ENCODE measurements around the gene P3H4.
A peak's percentile ranks its signal among the peaks of the same experiment; 100 is the strongest.
"Not testable (repeated sequence)": the region's sequence is repeated elsewhere in the genome, so short reads cannot be mapped to it uniquely, and the experiment has no call there.

The P3H4 gene, protein sequence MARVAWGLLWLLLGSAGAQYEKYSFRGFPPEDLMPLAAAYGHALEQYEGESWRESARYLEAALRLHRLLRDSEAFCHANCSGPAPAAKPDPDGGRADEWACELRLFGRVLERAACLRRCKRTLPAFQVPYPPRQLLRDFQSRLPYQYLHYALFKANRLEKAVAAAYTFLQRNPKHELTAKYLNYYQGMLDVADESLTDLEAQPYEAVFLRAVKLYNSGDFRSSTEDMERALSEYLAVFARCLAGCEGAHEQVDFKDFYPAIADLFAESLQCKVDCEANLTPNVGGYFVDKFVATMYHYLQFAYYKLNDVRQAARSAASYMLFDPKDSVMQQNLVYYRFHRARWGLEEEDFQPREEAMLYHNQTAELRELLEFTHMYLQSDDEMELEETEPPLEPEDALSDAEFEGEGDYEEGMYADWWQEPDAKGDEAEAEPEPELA

DNA sequence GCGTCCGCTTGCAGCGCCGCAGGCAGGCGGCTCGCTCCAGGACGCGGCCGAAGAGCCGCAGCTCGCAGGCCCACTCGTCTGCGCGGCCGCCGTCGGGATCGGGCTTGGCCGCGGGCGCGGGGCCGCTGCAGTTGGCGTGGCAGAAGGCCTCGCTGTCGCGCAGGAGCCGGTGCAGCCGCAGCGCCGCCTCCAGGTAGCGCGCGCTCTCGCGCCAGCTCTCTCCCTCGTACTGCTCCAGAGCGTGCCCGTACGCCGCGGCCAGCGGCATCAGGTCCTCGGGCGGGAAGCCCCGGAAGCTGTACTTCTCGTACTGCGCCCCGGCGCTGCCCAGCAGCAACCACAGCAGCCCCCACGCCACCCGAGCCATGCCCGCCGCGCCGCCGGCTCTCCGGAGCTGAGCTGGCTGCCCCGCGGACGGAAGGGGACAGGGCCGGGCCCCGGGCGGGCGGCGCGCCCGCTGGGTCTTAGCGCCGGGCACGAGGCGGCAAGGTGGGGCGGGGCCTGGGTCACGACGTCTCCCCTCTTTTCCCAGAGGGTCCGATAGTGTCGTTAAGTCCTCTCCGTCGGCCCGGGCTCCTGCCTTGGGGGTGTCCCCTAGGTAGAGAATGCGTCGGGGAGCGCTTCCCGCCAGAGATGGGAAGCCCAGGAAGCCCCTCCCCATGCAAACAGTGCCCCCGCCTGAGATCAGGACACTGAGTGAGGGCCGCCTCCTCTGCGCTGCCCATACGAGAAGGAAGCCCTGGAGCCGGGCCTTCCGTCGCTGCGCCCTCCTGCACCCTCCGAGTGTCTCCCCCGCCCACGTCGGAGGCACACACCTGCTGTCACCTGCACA lies at the start of gene P3H4:
TSS of gene P3H4 (minus strand) at position 401 of the 832 bp plus-strand sequence. CDS start at position 367, 34 bp downstream.
- peak; percentile 87 for DNase-seq

DNA sequence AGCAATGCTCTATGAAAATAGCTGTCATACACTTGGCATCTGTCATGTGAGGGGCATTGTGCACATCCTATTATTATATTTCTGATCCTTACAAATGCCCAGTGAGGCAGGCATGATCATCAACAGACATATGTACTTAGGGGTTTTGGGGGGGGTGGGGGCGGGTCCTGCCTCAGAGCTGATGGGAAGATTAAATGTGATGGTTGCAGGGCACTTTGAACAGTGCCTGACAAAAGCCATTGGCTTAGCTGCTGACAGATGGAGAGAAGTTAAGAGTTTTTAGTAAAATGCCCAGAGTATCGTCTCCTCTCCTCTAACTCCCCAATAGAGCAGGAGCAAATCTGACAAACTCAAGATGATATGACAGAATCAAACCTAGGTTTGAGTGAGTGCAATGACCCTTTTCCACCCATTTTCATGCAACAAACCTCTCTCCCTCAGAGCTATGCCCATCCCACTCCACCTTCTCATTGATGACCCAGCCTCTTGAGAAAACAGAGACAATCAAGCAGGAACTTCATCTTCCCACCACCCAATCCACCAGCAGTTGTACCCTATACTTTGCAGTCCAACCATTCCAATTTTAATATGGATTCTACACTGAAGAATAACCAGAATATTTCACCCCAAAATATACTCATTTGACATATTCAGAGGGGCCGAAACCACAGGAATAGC lies 48.6 kb upstream of the P3H4 start:
- DNase-seq: no peak

DNA sequence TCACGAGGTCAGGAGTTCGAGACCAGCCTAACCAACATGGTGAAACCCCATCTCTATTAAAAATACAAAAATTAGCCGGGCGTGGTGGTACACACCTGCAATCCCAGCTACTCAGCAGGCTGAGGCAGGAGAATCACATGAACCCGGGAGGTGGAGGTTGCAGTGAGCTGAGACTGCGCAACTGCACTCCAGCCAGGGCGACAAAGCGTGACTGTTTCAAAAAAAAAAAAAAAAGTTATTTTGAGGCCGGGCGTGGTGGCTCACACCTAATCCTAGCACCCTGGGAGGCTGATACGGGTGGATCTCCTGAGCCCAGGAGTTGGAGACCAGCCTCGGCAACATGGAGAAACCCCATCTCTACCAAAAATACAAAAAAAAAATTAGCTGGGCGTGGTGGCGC lies 39.6 kb upstream of the P3H4 start:
- not testable (repeated sequence) for DNase-seq

DNA sequence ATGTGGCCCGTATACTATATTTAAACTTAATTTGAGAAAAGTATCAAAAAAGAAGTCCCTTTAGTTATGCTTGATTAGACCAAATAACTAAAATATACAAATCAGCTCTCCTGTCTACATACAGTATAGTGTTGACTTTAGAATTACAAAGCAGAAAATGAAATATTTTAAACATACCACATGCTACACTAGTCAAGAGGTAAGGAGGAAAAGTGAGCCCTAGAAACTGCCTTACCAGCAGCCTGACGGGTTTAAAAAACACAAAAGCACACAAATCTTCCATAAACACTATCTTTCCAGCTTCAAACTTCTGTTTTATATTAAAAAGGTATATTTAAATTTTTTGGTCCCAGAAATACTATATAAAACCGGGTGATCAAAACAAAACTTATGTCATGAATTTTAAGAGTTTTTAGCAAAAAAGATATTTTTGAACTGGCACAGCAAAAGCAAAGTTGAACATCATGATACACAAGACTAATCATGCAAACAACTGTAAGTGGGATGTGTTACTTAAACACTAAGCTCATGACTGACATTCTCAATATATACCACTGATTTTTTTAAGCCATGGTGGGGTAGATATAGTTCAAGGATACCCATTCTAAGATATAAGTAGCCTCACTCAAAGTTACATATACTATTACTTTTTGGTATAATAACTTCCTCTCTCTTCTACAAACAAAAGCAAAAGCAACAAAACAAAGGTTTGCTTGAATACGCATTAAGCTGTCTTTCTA lies 37.7 kb upstream of the P3H4 start:
- no peak for DNase-seq

DNA sequence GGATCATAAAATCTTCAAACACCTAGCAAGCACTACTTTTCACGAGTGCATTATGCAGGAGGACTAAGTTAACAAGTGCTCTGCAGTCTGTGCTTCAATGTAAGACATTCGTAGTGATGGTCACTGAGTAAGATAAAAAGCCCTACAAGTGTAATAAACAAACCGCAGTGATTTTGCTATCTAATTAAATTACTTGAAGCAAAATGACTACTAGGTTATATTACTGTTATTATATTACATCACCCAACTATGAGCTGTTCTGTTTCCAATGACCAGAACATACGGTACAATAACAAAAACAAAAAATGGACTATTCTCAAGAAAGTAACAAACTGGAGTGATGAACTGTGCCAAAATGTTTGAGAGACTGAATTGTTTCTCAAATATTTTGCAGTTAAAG lies 37.0 kb upstream of the P3H4 start:
- DNase-seq: no peak

DNA sequence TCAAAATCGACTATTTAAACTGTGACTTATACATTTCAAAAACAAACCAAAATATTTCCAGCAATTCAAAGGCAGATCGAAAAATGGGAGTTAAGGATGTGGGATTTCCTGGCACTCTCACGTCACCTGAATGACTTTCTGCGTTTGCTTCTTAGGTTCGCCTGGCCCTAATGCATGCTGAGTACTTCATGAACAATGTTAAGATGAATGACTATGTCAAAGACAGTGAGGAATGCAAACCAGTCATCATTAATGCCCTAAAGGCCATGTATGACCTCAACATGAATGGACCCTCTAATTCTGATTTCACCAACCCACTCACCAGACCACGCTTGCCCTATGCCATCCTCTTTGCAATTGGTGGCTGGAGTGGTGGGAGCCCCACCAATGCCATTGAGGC lies 33.2 kb upstream of the P3H4 start:
- DNase-seq: no peak

DNA sequence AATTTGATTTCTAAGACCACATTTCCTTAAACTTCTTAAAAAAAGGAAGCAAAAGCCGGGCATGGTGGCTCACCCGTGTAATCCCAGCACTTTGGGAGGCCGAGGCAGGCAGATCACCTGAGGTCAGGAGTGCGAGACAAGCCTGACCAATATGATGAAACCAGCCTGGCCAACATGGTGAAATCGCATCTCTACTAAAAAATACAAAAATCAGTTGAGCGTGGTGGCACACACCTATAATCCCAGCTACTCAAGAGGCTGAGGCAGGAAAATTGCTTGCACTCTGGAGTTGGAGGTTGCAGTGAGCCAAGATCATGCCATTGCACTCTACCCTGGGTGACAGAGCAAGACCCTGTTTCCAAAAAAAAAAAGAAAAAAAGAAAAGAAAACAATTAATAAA lies 29.0 kb upstream of the P3H4 start:
- DNase-seq: not testable (repeated sequence)

DNA sequence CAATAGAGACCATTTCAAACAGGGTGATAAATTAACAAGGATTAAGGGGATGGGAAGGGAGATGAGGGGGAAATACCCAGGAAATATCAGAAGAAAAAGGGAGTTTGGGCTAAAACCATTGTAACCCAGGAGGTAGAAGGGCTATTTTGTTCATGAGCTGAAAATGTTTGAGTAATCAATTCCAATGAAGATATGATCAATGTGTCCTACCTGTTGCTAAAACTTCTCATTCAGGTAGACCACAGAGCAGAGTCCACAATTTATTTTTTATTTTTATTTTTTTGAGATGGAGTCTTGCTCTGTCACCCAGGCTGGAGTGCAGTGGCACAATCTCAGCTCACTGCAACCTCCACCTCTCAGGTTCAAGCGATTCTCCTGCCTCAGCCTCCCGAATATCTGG lies 27.7 kb upstream of the P3H4 start:
- not testable (repeated sequence) for DNase-seq

DNA sequence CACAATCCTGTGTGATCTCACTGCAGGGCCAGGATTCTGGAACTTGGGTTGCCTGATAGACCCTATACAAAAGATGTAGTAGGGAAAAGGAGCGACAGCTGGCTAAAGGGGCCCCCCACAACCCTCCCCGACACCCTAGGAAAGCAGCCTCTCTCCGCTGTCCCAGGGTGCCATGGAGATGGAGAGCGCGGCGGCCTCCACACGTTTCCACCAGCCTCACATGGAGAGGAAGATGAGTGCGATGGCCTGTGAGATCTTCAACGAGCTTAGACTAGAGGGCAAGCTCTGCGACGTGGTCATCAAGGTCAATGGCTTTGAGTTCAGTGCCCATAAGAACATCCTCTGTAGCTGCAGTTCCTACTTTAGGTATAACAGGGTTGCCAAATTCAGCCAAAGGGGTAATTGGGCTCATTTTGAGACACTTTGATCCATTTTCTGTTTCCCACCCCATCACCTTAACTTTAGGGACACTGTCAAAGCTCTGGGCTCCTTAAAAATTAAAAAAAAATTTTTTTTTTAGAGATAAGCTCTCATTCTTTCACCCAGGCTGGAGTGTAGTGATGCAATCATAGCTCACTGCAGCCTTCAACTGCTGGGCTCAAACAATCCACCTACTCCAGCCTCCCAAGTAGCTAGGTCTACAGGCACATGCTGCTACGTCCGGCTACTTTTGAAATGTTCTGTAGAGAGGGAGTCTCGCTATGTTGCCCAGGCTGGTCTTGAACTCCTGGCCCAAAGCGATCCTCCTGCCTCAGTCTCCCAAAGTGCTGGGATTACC lies 26.2 kb upstream of the P3H4 start, which contains the start of gene KLHL10:
TSS of gene KLHL10 (plus strand) at position 65 of the 778 bp plus-strand sequence. CDS start at position 173, 108 bp downstream.
- no peak for DNase-seq

DNA sequence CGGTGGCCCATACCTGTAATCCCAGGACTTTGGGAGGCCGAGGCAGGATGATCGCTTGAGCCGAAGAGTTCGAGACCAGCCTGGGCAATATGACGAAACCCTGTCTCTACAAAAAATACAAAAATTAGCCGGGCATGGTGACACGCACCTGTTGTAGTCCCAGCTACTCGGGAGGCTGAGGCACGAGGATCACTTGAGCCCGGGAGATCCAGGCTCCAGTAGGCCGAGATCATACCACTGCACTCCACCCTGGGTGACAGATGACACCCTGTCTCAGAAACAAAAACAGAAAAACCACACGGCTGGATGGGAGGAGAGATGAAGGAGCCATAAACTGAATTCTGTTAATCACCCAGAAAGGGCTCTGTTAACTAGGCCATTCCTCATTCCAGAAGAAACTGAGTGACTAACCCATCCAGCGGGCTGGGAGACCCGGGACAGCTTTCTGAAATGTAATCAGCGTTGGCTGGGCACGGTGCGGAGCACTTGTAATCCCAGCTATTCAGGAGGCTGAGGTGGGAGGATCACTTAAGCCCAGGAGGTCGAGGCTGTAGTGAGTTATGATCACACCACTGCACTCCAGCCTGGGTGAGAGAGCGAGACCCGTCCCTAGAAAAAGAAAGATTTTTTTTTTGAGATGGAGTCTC lies 24.9 kb upstream of the P3H4 start:
- DNase-seq: no peak

DNA sequence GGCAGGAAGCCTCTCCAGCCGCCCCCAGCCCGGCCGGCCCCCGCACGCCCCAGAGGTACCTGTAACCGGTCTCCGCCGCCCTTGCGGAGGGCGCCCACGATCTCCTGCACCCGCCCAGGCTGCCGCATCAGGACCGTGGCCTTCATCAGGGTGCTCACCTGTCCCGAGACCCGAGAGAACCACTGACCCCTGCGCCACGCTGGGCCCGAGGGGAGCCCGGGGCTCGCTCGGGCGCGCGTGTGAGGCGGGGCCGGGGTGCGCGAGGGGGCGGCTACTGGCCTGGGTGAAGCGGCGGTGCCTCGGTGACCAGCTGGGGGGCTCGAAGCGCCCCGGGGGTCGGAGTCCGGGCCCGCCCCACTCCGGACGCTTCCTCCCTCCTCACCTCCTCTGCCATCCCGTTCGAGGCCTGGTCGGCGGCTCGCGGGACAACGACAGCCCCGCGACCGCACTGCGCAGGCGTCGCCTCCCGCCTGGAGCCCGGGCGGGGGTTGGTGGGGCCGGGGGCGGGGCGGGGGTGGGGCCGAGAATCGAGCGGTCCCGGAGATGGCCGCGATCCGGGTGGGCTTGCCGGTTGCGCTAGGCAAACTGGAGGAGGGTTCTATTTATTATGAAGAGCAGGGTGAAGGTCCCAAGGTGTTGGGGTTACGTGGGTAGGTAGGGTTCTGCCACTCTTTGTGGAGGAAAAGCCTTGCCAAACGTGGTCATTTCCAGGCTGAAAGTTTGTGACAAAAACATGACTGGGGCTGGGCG lies 24.2 kb upstream of the P3H4 start, which contains the start of gene NT5C3B:
TSS of gene NT5C3B (minus strand) at position 433 of the 750 bp plus-strand sequence. CDS start at position 394, 39 bp downstream.
- DNase-seq: peak; percentile 64

DNA sequence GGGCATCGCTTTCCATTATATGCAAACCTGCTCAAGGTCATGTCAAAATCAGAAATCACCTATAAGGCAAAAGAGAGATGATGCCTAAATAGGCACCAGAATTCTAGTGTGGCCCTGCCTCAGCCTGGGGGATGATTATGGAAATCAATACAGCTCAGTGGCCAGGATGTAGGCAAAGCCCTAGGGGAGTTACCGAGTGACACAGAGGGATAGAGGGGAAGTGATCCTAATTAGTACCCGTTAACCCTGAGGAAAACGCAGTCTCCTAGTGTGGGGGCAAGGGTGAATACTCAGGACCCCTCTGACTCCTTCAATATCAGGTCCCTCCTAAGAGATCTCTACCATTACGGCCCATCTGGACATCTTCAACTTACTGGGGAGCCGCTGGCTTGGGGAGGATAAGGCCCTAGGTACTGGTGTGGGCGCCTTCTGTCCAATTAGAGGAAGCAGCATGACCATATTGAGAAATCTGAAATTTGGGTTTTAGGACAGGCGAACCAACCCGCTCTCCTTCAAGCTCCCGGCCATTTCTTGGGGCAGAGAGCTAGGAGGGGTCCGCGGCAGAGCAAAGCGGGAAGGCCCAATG lies 23.6 kb upstream of the P3H4 start:
- DNase-seq: no peak

DNA sequence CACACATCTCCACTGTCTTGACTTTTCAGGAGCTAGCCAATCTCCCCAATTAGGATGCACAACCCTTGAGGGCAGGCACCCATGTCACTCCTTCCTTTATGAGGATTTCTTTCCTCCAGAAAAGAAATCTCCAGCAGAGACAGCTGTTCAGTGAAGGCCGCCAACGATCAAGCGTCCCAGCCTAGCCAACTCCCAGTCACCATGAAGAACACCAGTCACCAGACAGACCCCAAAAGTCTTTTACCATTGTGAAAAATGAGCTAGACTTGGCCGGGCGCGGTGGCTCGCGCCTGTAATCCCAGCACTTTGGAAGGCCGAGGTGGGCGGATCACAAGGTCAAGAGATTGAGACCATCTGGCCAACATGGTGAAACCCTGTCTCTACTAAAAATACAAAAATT lies 18.2 kb upstream of the P3H4 start:
- DNase-seq: not testable (repeated sequence)

DNA sequence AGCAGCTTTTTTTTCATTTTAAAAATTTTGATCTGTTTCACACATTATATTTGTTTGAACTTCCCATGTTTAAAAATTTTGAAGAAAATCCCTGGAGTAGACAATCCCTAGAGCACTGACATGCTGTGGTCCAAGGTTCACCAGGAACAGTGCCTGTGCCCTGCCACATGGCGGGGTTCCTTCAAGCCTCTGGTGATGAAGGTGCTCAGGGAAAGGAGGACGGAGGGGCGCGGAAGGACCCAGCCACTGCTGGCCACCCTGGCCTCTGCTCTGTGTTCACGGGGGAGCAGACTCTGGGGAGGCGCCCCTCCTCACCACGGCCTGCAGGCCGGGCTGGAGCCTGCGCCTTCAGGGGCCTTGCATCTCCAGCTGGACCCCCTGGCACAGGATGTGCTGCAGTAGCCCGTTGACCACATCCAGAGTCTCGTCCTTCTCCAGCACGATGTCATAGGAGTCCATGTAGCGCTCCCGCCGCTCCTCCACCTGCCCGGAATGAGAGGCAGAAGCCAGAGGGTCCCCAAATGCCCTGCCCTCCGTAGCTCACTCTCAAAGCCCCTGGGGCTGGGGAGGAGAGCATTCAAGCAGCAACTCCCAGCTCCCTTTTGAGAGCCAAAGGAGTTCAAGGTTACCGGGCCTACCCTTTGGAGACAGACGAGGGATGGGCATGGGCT lies 13.6 kb upstream of the P3H4 start:
- DNase-seq: no peak

DNA sequence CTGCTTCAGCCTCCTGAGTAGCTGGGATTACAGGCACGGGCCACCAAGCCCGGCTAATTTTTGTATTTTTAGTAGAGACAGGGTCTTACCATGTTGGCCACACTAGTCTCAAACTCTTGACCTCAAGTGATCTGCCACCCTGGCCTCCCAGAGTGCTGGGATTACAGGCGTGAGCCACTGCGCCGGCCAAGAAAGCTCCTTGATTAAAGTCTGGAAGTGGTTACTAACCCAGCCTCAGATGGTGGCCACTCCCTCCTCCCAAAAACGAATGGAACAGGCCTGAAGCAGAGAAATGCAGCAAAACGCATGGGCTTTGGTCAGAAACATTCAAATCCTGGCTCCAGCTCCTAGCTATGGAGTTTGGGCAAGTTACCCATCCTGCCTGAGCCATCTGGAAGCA lies 12.3 kb upstream of the P3H4 start:
- no peak for DNase-seq

DNA sequence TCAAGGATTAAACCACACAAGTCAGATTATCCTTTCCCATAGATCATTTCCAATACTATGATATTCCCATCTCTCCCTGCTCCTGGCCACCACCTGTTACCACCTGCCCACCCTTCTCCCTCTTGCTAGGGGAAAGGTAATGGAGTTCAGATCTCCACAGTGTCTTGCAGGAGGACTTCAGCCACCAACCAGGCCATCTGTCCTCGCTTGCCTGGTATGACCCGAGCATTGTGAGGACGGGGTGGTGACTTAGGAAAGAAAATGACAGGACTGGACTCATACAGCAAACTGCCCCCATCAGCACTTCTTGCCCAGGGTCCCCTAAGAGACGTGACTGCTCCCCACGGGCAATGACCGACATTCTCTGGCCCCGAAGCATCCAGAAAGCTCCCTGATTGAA lies 11.8 kb upstream of the P3H4 start:
- DNase-seq: no peak

DNA sequence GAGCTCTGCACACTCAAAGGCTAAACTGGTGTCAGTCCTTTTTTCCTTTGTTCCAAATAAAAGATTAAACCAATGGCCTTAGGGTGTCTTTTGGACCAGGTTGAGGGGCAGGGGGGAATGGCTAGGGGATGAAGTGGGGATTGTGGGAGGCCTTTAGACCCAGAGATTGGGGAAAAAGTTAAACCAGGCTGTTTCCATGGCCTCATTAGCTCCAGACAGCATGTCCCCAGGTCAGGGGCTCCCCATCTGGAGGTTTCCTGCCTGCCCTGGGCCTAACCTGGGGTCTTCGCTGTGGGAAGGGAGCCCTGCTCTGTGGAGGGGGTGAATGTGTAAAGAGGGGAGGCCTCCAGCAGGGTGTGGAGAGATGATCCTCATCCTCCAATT lies 11.4 kb upstream of the P3H4 start:
- no peak for DNase-seq

DNA sequence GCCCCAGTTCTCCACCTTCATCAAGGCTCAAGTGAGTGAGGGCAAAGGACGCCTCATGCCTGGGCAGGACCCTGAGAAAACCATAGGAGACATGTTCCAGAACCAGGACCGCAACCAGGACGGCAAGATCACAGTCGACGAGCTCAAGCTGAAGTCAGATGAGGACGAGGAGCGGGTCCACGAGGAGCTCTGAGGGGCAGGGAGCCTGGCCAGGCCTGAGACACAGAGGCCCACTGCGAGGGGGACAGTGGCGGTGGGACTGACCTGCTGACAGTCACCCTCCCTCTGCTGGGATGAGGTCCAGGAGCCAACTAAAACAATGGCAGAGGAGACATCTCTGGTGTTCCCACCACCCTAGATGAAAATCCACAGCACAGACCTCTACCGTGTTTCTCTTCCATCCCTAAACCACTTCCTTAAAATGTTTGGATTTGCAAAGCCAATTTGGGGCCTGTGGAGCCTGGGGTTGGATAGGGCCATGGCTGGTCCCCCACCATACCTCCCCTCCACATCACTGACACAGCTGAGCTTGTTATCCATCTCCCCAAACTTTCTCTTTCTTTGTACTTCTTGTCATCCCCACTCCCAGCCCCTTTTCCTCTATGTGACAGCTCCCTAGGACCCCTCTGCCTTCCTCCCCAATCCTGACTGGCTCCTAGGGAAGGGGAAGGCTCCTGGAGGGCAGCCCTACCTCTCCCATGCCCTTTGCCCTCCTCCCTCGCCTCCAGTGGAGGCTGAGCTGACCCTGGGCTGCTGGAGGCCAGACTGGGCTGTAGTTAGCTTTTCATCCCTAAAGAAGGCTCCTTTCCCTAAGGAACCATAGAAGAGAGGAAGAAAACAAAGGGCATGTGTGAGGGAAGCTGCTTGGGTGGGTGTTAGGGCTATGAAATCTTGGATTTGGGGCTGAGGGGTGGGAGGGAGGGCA lies 10.7 kb upstream of the P3H4 start:
- no peak for DNase-seq

All from RPMI8226 (cell line).